Amniotic stem cell (primary cell): ENCODE measurements around the gene ZCCHC14.
A peak's percentile ranks its signal among the peaks of the same experiment; 100 is the strongest.
"Not testable (repeated sequence)": the region's sequence is repeated elsewhere in the genome, so short reads cannot be mapped to it uniquely, and the experiment has no call there.

Experiments
- DNase-seq: peaks from one replicate; lab custom pipeline; 2025; lab: John Stamatoyannopoulos, UW

ZCCHC14 gene

GRCh38 chr16:87524407-87524806 is 31.6 kb upstream of the ZCCHC14 start:
- no peak for DNase-seq

DNA sequence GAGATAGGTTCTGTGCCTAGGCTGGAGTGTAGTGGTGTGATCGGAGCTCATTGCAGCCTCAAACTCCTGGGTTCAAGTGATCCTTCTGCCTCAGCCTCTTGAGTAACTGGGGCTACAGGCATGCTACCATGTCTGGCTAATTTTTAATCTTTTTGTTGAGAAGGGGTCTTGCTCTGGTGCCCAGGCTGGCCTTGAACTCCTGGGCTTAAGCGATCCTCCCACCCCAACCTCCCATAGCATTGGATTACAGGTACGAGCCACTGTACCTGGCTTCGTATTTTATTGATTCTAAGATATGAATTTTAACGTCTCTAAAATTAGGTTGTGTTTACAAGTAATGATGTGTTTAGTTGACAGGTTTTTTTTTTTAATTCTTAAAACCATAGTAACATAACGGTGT is 30.8 kb upstream of the ZCCHC14 start:
- not testable (repeated sequence) for DNase-seq

DNA sequence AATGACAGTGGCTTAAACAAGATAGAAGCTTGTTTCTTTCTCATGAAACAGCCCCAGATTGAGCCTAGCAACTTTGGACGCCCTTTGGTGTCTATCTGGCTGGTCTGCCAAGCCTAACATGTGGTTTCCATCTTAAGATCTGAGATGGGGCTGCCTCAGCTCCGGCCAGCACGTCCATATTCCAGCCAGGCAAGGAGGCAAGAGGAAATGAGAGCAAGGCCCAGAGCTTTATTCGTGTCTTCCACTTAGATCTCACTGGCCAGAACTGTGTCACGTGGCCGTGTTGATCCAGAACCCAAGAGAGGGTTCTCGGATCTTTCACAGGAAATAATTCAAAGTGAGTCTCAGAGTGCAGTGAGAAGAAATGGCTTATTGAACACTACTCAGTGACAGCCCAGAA is 28.9 kb upstream of the ZCCHC14 start:
- DNase-seq: not testable (repeated sequence)

DNA sequence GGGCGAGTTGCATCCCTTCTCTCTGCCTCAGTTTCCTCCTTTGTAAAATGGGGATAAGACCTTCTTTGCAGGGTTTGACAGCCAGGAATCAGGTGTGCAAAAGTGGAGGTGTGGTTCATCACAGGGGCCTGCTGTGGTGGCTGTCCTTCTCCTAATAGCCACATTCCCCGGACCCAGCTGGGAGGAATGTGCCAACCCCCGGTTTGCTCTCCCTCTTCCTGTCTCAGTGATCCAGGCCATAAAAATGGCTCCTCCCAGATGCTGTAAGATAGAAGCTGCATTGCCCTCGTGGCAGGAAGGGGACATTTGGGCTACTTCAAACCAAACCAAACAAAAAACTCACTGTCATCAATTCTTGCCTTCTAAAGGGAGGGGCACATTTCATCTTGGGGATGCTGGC is 26.3 kb upstream of the ZCCHC14 start:
- not testable (repeated sequence) for DNase-seq

GRCh38 chr16:87518430-87519051 is 25.7 kb upstream of the ZCCHC14 start:
- not testable (repeated sequence) for DNase-seq

- DNase-seq: not testable (repeated sequence)
Observed at GRCh38 chr16:87517610-87518429, 25.0 kb upstream of the ZCCHC14 start.

DNA sequence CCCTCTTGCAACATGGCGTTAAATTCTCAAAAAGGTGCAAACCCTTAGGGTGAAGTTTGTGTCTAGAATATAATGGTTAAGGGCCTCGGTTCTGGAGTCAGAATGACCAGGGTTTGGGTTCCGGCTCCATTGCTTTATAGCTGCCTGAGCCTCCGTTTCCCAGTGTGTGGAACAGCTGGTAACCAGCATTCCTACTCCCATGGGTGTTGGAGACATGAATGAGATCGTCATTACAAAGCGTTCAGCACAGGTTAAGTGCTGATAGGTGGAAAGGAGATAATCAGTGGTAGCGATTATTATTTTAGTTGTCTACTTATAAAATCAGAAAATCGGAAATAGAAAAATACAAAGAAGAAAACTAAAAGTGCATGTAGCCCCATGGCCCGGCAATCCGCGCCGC is 23.5 kb upstream of the ZCCHC14 start:
- DNase-seq: no peak

GRCh38 chr16:87515475-87516330 is 22.9 kb upstream of the ZCCHC14 start:
- no peak for DNase-seq

DNA sequence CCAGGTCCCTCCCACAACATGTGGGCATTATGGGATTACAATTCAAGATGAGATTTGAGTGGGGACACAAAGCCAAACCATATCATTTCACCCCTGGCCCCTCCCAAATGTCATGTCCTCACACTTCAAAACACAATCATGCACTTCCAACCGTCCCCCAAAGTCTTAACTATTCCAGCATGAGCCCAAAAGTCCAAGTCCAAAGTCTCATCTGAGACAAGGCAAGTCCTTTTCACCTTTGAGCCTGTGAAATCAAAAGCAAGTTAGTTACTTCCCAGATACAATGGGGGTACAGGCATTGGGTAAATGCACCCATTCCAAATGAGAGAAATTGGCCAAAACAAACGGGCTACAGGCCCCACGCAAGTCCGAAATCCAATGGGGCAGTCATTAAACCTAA is 17.0 kb upstream of the ZCCHC14 start:
- DNase-seq: not testable (repeated sequence)

- no peak for DNase-seq
Observed at GRCh38 chr16:87507351-87508069, 14.7 kb upstream of the ZCCHC14 start.

DNA sequence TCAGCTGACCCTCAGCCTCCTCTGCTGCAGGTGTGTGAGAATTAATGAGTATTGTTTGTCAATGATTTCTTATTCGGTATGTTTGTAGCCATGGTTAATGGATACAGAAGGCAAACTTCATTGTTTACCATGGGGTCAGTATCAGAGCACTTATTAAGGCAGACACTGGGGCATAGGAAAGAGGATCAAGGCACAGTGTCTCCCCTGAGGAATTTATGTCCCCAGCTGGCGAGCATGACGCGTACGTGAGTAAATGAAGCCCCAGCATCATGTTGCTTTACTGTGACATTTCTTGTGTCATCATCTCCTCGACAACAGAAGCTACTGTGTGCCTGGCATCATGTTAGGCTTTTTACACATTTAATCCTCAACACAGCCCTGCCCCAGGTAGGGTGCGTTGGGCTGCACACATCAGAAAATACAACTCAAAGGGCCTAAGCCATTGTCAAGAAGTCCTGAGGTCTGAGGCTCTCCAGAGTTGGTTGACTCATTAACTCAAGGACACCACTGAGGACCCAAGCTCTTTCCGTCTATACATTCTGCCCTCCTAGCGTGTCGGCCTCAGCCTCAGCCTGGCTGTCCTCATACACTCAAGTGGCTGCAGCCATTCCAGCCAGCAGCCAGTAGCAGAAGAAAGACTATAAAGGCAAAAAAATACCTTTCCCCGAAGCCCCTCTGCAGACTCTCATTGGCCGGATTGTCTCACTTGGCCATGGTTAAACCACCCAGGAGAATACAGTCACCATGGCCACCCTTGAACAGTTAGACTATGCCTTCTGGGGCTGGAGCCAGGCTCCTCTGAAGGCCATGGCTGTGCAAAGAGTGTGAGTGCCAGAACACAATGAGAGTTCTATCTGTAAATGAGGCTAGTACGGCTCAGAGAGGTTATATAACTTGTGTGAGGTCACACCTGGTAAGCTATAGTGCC is 13.9 kb upstream of the ZCCHC14 start:
- DNase-seq: no peak

DNA sequence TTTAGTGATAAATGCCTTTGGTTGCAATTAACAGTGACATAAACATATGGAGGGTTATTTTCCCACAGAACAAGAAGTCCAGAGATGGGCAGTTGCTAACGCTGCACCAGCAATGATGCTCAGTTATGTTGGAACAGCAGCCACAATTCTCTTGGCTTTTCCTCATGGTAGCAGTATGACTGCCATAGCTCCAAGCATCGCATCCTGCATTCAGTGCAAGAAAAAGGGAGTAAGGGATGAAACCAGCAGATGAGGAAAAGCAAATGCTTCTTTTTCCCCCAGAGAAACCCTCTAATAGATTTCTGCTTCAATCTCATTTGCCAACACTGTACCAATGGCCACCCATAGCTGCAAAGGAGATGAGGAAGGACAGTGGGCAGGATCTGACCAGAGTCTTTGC is 13.0 kb upstream of the ZCCHC14 start:
- no peak for DNase-seq

- DNase-seq: not testable (repeated sequence)
Observed at GRCh38 chr16:87503232-87503937, 10.6 kb upstream of the ZCCHC14 start.

- DNase-seq: no peak
Observed at GRCh38 chr16:87502308-87502969, 9.6 kb upstream of the ZCCHC14 start.

DNA sequence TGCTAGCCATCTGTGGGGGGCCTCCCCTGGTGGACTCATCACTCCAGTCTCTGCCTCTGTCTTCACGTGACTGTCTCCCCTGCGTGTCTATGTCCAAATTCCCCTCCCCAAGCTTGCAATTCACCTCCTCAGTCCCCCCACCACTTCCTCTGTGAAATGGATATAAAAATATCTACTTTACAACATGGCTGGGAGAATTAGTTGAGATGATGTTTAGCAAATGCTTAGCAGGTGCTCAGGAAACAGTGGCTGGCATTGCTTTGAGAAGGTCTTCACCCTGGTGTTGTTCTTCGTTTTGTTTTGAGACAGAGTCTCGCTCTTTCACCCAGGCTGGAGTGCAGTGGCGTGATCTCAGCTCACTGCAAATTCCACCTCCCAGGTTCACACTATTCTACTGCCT is 8.3 kb upstream of the ZCCHC14 start:
- DNase-seq: no peak

- peak; percentile 42 for DNase-seq
Observed at GRCh38 chr16:87499189-87499486, 6.3 kb upstream of the ZCCHC14 start.

GRCh38 chr16:87498324-87499188 is 5.7 kb upstream of the ZCCHC14 start:
- DNase-seq: no peak

DNA sequence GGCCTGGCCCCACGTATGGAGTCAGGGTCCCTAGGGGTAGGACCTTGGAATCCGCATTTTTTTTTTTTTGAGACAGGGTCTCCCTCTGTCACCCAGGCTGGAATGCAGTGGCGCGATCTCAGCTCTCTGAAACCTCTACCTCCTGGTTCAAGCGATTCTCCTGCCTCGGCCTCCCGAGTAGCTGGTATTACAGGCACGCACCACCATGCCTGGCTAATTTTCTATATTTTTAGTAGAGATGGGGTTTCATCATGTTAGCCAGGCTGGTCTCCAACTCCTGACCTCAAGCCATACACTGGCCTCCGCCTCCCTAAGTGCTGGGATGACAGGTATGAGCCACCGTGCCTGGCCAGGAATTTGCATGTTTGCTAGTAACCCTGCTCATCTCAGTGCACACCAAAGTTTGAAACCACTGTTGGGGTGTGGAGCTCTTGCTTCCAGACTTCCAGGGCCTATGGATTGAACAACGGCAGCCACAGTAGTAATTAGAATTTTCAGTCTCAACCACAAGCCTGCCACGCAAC is 5.0 kb upstream of the ZCCHC14 start:
- DNase-seq: not testable (repeated sequence)
